Measurements from ENCODE around the gene TSC22D1.
"Not testable (repeated sequence)": the region's sequence is repeated elsewhere in the genome, so short reads cannot be mapped to it uniquely, and the experiment has no call there.

The TSC22D1 gene

DNA sequence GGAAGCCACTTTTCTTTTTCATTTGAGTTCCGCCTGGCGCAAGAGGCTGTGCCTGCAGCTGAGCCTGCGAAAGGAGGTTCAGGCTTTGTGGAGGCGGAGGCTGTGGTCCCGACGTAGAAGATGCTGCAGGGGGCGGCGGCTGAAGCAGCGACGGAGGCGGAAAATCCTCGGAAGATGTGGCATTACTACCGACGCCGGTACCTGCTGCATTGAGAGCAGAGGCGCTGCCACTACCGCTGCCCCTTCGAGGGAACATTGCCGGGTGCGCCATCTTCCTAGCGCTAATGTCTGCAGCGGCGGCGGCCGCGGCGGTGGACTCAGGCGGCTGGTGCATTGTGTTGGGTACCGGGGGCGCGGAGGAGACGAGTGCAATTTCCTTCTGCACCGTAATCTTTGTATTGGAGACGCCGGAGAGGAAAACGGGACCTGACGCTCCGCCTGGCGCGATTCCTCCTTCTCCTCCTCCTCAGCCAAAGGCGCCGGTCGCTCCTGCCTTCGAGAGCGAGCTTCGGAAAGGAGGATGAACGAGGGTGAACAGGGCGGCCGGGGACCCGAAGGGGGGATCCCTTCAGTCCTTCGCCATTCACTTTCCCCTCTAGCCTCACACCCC is at the start of gene TSC22D1:
Gene TSC22D1 (minus strand): TSS at position 590 of the 610 bp plus-strand sequence. CDS start 256 bp downstream, at position 334.
- peak; percentile 64 for DNase-seq

DNA sequence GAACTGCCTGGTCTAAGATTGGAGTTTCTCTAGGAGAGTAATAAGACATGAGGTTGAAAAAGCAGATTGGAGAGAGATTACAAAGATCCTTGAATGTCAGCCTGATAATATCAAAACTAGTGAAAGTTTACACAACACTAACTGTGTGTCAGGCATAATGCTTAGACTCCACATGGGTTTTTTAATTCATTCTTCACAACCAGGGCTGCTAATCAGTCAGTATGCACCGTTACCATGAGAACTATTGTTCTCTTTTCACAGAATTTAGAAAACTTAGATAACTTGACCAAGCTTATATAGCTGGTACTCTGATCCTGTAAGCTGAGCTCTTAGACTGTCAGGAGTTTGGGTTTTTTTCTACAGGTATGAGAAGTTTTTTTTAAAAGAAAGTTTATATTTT is 46.6 kb upstream of the TSC22D1 start:
- no peak for DNase-seq

GRCh38 chr13:44622261-44622660 is 46.1 kb upstream of the TSC22D1 start:
- peak; percentile 12 for DNase-seq

GRCh38 chr13:44620057-44620456 is 43.9 kb upstream of the TSC22D1 start:
- peak; percentile 17 for DNase-seq

- DNase-seq: no peak
These were observed 43.5 kb upstream of the TSC22D1 start for GRCh38 chr13:44619651-44620050.

GRCh38 chr13:44618326-44618725 is 42.2 kb upstream of the TSC22D1 start:
- no peak for DNase-seq

GRCh38 chr13:44617648-44618047 is 41.5 kb upstream of the TSC22D1 start:
- no peak for DNase-seq

DNA sequence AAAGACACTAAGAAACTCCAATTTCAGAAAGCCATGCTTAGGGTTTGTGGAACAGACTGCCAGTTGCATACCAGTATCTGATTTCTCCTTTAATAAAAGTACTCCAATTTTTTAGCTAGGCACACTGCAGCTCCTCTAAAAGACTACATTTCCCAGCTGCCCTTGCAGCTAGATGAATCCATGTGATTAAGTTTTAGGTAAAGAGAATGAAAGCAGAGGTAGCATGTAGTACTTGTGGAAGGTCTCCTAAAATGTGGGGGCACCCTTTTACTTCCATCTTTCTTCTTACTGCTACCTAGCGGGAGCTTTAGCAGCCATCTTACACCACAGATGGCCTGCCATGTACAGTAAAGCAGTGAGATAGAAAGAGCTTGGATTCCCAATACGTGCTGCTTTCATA is 33.0 kb upstream of the TSC22D1 start:
- no peak for DNase-seq

- DNase-seq: no peak
These were observed 29.6 kb upstream of the TSC22D1 start for GRCh38 chr13:44605721-44606120.

GRCh38 chr13:44605275-44605674 is 29.1 kb upstream of the TSC22D1 start:
- DNase-seq: no peak

DNA sequence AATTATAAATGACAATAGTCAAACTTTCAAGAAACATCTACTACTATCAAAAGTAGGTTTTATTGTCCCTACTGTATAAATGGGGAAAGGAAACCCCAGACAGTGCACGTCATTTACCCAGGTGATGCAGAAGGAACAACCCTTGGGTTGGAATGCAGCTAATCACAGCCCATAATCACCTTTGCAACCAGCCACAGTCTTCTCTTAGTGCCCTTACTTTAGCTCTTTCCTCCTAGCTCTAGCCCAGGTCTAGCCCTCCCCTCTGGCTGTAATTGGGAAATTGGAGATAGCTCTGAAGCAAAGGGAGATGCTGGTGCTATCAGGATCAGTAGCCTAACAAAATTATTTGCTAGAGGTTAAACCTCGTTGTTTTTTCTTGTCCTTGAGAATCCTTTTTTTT is 25.5 kb upstream of the TSC22D1 start:
- no peak for DNase-seq

DNA sequence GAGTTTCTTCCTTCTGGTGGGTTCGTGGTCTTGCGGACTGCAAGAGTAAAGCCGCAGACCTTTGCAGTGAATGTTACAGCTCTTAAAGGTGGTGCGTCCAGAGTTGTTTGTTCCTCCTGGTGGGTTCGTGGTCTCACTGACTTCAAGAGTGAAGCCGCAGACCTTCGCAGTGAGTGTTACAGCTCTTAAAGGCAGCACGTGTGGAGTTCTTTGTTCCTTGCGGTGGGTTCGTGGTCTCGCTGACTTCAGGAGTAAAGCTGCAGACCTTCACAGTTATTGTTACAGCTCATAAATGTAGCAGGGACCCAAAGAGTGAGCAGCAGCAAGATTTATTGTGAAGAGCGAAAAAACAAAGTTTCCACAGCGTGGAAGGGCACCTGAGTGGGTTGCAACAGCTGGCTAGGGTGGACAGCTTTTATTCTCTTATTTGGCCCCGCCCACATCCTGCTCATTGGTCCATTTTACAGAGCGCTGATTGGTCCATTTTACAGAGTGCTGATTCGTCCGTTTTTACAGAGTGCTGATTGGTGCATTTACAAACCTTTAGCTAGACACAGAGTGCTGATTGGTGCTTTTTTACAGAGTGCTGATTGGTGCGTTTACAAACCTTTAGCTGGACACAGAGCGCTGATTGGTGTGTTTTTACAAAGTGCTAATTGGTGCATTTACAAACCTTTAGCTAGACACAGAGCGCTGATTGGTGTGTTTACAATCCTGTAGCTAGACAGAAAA is 17.9 kb upstream of the TSC22D1 start:
- DNase-seq: not testable (repeated sequence)

GRCh38 chr13:44592216-44592847 is 16.2 kb upstream of the TSC22D1 start:
- no peak for DNase-seq

DNA sequence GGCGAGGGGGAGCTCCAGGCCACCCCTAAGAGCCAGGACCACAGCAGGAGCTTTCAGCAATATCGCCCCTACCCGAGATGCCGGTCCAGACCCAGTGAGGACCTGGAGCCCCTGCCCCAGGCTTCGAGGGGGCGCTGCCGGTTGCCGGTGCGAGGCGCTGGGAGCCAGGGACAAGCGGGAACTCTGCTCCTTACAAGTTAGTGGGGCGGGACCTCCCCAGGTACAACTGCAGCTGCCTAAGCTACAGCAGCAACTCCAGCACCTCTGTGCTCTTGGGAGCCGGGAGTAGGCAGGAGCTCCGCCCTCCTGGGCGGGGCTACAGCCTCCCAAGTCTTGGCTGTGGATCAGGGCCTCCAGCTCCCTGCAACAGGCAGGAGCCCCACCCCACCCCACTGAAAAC is 15.2 kb upstream of the TSC22D1 start:
- peak; percentile 7 for DNase-seq

- no peak for DNase-seq
These were observed 7.0 kb upstream of the TSC22D1 start for GRCh38 chr13:44583137-44583536.

GRCh38 chr13:44578067-44578400 is 1.9 kb upstream of the TSC22D1 start:
- peak; percentile 84 for DNase-seq

GRCh38 chr13:44577236-44578066 is 1.3 kb upstream of the TSC22D1 start:
- DNase-seq: peak; percentile 96

- DNase-seq: peak; percentile 62
These were observed 463 bp upstream of the TSC22D1 start for GRCh38 chr13:44576351-44577235.

GRCh38 chr13:44575035-44575434 is 1.1 kb downstream of the TSC22D1 start:
- no peak for DNase-seq

GRCh38 chr13:44574466-44574855 is 1.7 kb downstream of the TSC22D1 start:
- no peak for DNase-seq

GRCh38 chr13:44573790-44574465 is 2.2 kb downstream of the TSC22D1 start:
- peak; percentile 33 for DNase-seq

GRCh38 chr13:44573071-44573470 is 3.1 kb downstream of the TSC22D1 start:
- DNase-seq: no peak

Measured in DMS53 (cell line).